ENCODE measurements around the gene NSL1.
"Not testable (repeated sequence)": the region's sequence is repeated elsewhere in the genome, so short reads cannot be mapped to it uniquely, and the experiment has no call there.

The NSL1 gene

DNA sequence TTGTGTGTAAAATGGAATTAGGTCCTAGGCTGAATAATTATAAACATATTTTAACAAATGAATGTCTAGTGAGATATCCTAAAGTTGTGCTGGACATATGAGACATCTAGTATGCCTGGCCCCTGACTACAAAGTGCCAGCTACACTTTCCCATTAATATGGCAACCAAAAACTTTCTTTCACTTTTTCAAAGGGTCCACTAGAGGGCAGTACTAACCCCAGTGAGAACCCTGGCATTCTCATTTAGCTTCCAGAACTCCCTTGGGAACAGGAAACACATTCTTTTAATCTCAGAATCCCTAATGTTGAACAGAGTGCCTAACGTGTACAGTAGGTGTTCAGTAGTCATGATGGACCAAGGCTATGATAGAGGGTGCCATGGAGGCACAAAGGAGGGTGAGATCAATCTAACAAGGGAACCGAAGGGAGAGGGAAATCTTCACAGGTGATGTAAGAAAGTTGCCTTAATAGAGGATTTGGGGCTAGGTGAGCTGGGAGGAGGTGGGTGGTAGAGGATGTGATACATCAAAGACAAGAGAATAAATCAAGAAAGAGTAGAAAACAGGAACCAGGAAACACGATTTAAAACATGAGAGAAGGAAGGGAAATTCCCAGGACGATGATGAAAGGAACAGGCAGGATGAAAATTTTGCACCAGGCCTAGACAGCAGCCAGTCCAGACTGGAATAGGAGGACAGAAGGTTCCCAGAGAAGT, 41.6 kb downstream of the NSL1 start:
- DNase-seq (ENCODE audit: low spot score): no peak

DNA sequence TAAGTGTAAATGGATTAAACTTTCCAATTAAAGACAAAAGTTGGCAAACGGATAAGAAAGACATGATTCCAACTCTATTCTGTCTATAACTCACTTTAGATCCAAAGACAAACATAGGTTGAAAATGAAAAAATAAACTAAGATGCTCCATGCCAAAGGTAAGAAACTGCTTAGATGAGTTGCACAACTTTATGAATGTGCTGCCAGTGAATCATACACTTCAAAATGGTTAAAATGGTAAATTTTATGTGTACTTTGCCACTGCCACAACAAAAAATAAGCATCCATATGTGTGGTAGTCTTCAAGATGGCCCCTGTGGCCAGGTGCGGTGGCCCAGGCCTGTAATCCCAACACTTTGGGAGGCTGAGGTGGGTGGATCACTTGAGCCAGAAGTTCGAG, 45.0 kb downstream of the NSL1 start:
- no peak for DNase-seq (ENCODE audit: low spot score)

DNA sequence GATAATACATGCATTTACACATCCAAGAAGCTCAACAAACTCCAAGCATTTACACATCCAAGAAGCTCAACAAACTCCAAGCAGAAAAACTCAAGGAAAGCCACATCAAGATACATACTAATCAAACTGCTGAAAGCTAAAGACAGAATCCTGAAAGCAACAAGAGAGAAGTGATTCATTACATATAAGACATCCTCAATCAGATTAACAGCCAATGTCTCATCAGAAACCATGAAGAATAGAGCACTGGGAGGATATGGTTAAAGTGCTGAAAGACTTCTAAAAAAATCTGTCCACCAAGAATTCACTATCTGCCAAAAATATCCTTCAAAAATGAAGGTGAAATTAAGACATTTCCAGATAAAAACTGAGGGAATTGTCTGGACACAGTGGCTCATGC, 46.3 kb downstream of the NSL1 start:
- no peak for DNase-seq (ENCODE audit: low spot score)

DNA sequence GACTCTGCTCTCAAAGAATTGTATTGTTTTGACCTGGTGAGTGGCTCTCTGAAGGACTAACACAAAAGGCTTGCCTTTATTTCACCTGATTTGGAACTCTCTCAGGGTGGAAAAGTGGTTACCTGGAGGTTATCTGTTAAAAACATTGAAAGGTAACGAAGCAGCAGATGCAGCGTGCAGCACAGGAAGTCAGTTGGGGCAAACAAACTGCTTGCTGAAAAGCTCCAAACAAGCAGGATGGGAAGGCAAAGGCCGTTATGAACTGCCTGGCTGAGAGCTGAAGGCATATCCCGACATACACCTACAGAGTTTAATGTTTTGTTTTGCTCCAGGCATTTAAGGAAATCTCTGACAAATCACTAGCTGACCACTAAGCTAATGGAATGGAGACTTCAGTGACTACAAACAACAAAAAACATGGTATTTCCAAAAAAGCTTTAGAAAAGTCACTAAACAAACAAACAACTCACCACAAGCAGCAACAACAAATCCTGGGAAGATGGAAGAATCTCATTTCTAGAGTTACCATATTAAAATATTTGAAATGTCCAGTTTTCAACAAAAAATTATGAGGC, 47.6 kb downstream of the NSL1 start:
- no peak for DNase-seq (ENCODE audit: low spot score)

DNA sequence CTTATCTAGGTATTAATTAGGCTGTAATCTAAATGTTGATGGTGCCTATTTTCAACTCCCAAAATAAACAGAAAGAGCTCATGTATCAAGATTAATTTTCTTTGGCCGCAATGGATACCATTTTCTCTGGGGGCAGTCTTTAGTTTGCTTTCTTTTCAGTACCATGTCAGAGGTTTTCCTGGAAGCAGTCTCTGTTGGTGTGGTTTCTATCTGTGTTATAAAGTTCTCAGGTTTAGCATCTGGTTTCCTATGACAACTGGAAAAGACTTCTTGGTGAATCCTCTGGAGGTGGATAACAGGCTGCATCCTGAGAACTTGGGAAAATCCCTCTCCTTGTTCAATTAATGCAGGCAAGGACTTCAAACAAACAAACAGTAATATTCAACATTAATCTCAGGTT, 53.2 kb downstream of the NSL1 start:
- no peak for DNase-seq (ENCODE audit: low spot score)

DNA sequence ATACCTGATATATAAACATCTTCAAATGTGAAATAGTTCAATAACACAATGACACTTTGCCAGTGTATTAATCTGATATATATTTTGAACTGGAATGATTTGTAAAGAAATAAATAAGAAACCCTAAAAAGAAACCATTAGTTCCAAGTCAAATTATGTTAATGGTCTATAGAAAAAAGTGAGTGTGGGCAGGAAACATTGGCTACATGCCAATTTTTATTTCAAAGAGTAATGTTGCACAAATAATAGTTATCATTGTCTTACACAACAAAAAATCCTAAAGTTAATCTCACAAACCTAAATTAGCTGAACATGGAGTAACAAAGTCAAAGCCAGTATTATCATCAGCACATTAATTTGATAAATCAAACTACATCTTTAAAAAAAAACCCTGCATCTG, 54.0 kb downstream of the NSL1 start:
- no peak for DNase-seq (ENCODE audit: low spot score)

DNA sequence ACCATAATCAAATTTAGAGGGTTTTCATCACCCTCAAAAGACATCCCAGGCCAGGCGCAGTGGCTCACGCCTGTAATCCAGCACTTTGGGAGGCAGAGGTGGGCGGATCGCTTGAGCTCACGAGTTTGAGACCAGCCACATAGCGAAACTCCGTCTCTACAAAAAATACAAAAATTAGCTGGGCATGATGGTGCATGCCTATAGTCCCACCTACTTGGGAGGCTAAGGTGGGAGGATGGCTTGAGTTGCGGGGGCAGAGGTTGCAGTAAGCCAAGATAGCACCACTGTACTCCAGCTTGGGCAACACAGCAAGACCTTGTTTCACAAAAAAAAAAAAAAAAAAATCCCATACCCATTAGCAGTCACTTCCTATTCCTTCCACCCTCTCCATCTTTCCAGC, 58.5 kb downstream of the NSL1 start:
- DNase-seq (ENCODE audit: low spot score): no peak

DNA sequence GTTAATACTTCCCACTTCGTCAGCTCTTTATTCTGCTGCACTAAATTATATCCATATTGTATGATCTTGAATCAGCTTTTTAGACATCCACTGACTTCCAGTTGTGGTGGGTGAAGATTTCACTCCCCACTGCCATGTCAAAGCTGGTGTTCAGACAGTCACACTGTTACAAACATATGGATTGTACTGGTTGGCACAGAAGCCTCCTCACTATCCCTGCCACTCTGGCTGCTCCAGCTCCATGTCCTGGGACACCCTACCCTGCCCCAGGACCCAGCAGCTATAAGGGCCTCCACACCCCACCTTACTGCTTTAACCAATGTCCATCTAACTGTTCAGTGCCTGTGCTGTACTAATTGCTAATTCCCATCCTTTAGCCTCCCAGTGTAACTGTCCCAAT, 59.9 kb downstream of the NSL1 start:
- DNase-seq (ENCODE audit: low spot score): no peak

DNA sequence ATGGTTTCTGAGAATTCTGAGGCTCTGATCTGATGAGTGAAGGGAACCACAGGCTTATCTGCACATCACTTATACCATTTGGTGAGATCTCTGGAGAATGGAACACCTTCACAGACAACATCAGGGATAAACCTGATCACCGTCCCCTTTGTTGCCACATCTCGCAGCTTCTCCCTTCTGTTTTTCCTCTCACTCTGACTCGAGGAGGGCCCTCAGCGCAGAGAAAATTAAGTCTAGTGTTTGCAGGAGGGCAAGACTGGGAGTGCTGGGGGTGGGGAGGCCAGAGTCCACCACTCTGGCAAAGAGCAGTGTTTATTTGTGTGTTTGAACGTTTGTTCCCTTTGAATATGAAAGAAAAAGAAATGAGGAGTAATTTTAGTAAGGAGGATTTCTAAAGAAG, 63.0 kb downstream of the NSL1 start:
- no peak for DNase-seq (ENCODE audit: low spot score)

DNA sequence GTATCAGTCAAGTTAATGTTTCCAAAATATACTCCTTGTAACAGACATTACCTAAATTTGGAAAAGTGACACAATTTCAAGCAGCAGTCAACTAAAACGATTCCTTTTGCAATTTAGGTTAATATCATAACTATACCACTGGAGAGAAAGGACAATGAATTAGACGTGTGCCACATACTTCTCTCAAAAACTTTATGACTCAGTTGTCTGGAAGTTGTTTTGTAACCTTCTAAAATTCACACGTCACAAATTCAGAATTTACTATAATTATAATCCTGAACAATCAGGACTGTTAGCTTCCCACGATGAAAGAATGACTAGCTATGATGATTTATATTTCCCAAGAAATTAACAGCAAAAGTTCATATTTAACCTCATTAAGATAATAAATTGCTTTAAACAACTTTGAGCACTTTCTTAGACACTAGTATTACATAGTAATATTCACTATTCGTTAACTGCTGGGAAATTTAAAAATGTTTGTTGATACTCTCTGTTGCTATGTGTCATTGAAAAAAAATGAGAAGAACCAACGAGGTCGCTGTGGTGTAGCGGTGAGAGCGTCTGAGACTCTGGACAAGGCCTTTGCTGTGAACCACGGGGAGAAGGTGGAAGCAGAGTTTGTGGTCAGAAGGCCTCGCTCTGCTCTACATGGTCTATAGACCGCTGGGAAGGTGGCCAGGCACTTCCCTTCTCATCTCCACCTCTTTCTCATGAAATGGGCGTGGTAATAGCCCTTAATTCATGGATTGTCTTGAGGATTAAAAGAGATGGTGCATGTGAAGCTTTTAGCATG, 64.0 kb downstream of the NSL1 start:
- no peak for DNase-seq (ENCODE audit: low spot score)

DNA sequence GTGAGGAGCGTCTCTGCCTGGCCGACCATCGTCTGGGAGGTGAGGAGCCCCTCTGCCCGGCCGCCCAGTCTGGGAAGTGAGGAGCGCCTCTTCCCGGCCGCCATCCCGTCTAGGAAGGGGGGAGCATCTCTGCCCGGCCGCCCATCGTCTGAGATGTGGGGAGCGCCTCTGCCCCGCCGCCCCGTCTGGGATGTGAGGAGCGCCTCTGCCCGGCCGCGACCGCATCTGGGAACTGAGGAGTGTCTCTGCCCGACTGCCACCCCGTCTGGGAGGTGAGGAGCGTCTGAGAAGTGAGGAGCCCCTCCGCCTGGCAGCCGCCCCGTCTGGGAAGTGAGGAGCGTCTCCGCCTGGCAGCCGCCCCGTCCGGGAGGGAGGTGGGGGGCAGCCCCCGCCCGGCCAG, 66.9 kb downstream of the NSL1 start:
- not testable (repeated sequence) for DNase-seq (ENCODE audit: low spot score)

DNA sequence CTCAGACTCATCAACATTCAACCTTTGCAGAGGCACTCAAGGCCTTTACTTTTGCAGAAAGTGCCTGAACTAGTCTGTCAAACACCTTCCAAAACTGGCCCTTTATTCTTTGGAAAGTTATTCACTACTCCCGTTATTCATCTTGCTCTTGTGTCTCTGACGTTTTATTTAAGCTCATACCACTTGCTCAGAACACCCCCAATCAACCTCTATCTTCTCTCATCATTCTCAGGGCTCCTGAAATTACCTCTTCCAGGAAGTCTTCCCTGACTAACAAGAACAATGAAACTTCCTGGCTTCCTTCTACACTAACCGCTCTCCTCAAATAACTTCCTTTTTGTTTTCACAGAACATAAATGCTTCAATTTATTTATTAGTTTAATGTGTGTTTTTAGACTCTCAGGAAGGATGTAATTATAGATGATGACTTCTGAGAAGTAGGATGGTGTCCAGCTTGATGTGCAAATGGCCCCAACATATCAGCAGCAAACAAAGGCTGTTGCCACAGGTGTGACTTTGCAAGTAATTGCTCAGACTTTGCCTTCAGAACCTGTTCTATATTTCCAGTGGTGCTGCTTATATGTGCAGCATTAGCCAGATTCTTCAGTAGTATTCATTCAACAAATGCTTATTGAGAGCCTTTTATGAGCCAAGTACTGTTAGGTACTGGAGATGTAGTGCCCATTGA, 69.2 kb downstream of the NSL1 start:
- DNase-seq (ENCODE audit: low spot score): no peak

DNA sequence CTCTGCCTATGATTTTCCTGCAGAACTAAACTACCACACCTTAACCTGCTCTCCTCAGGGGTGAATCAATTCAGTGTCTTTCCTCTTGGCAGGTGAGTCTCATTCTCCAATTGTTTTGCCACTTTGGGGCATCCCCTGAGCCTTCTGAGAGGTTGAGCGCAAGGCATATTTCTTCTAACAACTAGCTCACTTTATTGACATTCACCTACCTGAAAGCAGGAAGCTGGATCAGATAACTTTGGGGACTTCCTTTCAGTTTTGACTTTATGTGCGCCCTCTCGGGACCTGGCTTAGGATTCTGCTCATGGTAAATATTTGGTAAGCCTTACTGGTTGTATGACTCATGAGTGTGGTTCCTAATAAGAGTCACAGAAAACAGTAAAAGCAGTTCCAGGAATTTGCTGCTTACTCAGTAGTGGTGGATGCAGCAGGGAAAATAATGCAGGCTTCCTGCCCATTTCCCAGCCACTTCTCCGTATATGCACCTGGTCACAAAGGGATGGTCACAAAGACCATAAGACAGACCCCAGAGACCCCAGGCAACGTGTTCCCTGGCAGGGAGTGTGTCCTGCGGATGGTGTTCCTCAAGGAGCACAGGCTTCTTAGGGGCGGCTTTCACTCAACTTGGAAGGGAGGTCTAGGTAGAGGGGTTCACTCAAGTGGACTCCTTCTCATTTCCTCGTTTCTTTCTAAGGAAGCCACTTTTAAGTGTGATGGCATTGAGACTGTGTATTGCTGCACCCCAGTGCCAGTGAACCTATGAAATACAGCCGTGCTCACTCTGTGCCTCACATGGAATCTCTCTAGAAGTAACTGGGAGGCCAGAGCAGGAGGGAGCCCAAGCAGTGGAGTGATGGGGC, 70.0 kb downstream of the NSL1 start:
- no peak for DNase-seq (ENCODE audit: low spot score)

DNA sequence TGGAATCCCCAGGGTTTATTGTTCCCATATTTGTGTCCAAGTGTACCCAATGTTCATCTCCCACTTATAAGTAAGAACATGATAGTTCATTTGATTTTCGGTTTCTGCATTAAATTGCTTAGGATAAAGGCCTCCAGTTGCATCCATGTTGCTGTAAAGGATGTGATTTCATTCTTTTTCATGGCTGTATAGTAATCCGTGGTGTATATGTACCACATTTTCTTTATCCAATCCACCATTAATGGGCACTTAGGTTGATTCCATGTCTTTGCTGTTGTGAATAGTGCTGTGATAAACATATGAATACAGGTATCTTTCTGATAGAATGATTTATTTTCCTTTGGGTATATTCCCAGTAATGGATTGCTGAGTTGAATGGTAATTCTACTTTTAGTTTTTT, 71.9 kb downstream of the NSL1 start:
- DNase-seq (ENCODE audit: low spot score): no peak

DNA sequence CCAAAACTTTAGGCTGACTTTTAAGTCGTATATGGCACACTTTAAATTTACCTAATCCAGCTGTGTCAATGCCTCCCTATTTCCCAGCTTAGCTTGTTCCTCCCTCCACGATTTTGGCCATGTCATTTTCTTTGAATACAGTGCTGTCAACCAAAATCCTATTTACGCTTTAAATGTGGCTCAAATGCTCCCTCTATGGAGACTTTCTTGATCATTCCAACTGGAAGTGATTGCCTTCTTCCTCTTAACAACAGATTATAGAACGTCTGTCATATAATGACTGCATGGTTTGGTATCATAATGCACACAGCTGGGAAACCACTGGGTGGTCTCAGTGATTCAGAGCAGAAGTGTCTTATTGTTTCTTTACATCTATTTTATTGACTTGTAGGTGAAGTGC, 73.1 kb downstream of the NSL1 start:
- DNase-seq (ENCODE audit: low spot score): no peak

DNA sequence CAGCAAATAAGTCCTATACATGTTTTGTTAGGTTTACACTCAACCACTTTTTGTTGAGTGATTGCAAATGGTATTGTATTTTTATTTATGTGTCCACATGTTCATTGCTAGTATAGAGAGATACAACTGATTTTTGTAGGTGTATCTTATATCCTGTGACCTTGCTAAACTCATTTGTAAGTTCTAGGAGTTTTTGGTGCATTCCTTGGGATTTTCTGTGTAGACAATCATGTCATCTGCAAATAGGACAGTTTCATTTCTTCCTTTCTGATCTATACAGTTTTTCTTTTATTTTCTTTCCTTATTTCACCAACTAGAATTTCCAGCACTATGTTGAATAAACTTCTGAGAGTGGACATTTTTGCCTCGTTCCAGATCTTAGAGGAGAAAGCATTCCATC, 75.4 kb downstream of the NSL1 start:
- DNase-seq (ENCODE audit: low spot score): no peak

DNA sequence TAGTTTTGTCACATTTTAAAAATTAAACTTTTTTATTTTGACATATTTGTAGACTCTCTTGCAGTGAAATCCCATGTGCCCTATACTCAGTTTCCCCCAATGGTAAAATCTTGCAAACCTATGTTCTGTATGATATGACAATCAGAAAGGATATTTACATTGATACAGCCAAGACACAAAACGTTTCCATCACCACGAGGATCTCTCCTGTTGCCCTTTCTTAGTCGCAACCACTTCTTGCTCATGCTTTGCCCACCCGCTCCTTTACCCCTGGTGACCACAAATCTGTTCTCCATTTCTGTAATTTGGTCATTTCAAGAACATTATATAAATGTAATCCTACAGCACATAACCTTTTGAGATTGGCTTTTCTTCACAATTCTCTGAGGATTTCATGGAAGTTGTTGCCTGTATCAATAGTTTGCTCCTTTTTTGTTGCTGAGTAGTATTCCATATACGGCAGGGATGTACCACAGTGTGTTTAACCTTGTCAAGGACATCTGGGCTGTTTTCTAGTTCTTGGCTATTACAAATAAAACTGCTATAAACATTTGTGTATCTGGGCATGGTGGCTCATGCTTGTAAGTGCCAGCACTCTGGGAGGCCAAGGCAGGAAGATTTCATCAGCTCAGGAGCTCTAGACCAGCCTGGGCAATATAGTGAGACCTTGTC, 78.0 kb downstream of the NSL1 start:
- no peak for DNase-seq (ENCODE audit: low spot score)

DNA sequence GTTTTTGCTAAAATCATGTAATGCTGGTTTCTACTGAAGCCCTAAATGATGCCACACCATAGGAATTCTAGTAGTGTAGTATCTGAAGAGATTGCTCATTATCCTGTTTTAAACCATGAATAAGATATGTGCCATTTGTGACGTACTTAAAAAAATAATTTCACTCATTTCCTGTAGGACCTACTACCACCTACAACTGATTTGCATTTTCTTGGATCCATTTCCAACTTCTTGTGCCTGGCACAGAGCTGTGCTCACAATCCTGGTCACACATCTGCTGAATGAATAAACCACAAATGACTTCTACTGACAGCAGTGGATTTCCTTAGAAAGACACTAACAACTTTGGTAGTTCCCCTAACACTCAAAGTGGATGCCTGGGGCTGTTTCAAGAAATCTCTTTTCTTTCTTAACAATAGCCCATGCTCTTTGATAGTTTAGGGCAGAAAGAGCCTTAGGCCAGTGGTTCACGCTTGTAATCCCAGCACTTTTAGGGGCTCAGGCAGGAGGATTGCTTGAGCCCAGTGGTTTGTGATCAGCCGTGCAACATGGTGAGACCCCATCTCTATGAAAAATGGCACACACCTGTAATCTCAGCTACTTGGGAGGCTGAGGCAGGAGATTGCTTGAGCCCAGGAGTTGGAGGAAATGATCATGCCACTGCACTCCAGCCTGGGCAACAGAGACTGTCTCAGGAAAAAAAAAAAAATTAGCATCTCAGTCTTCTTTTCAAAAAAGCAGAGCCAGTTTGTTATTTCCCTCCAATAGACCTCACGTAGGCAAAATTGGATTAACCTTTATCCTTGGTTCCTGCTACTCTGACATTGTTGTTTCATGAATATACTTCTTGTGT, 78.9 kb downstream of the NSL1 start:
- DNase-seq (ENCODE audit: low spot score): no peak

DNA sequence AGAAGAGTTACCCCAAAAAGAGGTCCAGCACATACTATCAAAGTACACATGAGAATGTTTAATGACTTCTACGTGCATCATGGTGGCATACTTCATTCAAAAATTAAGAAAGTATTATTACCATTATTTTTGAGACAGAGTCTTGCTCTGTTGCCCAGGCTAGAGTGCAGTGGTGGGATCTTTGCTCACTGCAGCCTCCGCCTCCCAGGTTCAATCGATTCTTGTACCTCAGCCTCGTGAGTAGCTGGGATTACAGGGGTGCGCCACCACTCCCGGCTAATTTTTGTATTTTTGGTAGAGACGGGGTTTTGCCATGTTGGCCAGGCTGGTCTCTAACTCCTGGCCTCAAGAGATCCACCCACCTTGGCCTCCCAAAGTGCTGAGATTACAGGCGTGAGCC, 79.6 kb downstream of the NSL1 start:
- not testable (repeated sequence) for DNase-seq (ENCODE audit: low spot score)

DNA sequence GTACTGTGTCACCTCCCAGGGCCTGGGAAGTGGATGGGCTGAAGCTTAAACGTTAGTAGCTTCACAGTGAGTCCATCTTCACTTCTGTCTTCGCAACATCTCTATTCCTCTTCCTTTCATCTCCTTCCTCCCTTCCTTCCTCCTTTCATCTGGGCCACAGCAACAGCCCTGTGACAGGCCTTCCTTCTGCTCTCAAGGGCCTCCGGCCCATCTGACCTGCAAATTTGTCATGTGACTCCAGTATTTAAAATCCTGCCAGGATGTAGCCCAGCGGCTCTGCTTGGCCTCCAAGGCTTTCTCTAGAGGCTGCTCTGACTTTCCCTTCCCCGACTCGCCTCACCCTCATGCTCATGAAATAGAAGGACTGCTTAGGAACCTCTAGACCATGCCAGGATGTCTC, 81.0 kb downstream of the NSL1 start:
- DNase-seq (ENCODE audit: low spot score): no peak

Data from ecto neural progenitor cell (in vitro differentiated cells).